HG02588 (cell line): ENCODE data around the gene APOLD1.
"Not testable (repeated sequence)": the region's sequence is repeated elsewhere in the genome, so short reads cannot be mapped to it uniquely, and the experiment has no call there.

Experiments
- ATAC-seq: cut with Tn5 transposase; IDR thresholded peaks from one replicate; pipeline ENCODE4 v1.9.1; 2021; ENCODE audit warnings: mild to moderate bottlenecking, moderate library complexity; ENCODE audit not compliant: unreplicated experiment

APOLD1 gene

DNA sequence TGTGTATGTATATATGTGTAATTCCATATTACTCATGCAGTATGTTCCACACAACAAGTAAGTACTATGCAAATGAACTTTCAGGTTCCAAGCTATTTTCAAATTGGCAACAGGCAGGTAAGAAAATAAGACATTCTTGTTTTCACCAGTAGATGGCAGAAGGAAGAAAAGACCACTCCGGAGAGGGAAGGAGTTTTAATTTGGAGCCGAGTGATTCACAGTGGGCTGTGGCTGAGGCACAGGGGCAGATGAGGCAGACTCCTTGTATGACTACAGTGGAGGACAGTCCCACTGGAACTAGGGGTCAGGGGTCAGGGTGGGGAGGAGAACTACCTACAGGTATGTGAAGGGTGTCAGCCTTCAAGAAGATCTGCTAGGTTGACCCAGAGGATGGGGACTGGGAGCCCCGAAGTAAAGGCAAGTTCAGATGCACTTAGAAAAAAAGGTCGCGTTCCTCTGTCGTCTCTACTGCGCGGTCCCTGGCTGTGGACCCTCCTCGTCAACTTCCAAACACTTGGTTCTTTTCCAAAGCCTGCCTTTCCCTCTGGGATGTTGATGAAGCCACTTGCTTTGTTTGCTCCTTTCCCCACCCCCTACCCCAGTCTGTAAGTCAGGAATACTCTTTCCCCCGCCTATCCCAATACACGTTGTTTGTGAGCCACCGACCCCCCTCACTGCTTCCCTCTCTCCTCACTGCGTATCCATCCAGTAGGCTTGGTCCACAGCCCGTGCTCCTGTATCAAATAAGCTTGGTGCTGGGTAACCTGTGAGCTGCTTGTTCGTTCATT is 51.8 kb downstream of the APOLD1 start:
- peak; percentile 36 for ATAC-seq

DNA sequence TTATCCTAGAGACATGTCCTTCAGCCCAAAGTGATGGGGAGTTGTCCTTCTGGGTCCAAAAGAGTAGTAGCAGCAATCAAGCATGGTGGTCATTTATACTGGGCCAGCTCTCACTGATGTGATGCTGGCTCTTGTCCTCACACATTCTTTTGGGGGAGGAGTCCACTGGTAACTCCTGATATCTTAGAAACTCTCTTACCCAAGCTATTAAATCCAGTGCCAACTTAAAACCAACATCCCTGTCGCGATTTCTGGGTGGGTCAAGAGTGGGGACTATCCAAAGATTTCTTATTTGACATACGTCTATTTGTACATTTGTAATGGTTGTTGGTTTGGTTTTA is 52.3 kb downstream of the APOLD1 start:
- no peak for ATAC-seq

DNA sequence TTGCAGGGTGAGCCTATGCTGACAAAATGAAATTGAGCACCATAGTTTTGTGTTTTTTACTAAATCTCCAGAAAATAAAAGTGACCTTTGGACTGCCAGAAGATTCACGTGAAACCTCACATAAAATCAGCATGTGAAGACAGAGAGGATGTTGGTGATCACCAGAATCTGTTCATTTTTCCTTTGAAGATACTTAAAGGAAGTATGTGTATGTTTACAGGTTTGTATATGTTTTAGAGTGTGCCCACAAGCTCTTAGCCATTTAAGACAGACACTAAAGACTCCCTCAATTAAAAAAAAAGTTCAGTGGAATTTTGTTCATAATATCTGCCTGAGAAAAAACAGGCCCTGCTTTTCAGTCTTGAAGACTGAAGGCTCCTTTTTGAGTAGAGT is 53.5 kb downstream of the APOLD1 start:
- ATAC-seq: no peak

DNA sequence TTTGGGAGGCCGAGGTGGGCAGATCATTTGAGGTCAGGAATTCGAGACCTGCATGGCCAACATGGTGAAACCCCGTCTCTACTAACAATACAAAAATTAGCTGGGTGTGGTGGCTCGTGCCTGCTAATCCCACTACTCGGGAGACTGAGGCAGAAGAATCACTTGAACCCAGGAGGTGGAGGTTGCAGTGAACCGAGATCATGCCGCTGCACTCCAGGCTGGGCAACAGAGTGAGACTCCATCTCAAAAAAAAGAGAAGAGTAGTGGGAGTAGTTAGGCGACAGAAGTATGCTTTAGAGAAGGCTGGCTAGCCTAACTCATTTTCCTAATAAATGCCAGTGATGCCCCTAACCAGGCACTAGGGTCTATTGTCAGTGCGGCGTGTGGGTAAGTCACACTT is 54.0 kb downstream of the APOLD1 start:
- ATAC-seq: not testable (repeated sequence)

DNA sequence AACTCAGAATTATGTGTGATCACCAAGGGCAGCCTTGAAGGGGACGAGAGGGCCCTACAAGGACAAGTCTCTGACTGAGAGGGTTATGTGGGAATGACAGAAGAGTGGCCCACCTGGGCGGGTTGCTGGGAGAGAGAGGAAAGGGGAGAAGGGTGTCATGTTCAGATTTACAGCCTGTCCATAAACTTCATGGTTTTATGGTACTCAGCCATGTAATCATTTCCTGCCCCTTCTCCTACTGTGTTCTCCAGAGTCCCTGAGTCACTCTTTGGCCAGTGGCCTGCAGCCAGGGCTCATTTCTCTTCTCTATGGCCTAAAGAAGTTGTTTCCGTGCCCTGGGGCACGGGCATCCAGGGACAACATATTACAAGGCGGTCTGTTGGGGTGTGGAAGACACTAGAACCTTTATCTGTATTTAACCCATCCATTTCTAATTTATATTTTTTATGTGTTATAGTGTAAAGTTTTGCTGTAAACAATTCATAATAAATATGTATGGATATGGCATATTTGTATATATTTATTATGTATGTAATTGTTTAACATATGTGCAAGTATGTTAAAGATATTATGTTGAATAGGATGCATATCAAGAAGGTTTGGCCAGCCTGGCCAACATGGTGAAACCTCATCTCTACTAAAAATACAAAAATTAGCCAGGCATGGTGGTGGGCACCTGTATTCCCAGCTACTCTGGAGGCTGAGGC is 54.6 kb downstream of the APOLD1 start:
- ATAC-seq: no peak

DNA sequence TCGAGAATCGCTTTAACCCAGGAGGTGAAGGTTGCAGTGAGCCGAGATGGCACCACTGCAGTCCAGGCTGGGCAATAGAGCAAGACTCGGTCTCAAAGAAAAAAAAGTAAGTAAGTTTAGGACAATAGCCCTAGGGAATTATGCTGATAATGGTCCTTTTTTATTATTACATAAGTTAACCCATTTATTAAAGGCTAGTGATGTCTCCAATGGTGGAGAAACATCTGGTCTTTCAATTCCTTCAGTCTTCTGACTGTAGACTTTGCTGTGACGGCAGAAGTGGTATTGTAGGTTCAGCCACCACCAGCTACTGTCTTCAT is 55.1 kb downstream of the APOLD1 start:
- ATAC-seq: no peak
